K562 (cell line): ENCODE results near the gene MRPL16. TPM values are rescaled to one million over a fixed set of nuclear protein-coding genes. Genes with fewer than 3 reads are reported as not detected.

ENCODE experiments used
- ATAC-seq: fragments of 200-7000 bp; cut with Tn5 transposase; 3 replicates; pipeline ENCODE4 v1.9.1; 2020; ENCODE audit warnings: moderate library complexity
- BruUV-seq: library from RNA; stranded (reverse); fragments of 400-500 nt; replicated peaks from 2 replicates; lab custom pipeline; 2021; lab: Mats Ljungman, UMichigan
- CTCF ChIA-PET: fragments of 300-600 bp; formaldehyde crosslinking; extraction: SDS; loops from one replicate; lab custom pipeline; 2021; ENCODE audit warnings: low intra/inter-chr PET ratio; lab: Yijun Ruan, JAX
- POLR2A ChIA-PET: fragments of 300-600, 350-650 bp; sonication (Branson Sonifier 250); formaldehyde crosslinking; extraction: SDS; loops from one replicate; lab custom pipeline; 2021; ENCODE audit warnings: antibody characterized with exemption, inconsistent platforms; lab: Yijun Ruan, JAX
- DNase-seq, 4 experiments: peaks; one replicate each; pipeline versions ENCODE4 v3.0.0 to v3.0.0-alpha.2; 2011 to 2018; ENCODE audit warnings: low spot score in 3 of 4, mixed read lengths in 3 of 4; ENCODE audit errors: extremely low read depth in 1 of 4
- FAIRE-seq: peaks from 2 replicates; lab custom pipeline; 2011; peaks lifted over from hg19 to GRCh38; lab: Jason Lieb, UNC
- H2AFZ ChIP-seq: 2 replicates; pipeline ENCODE4 v1.6.0; 2011; ENCODE audit warnings: low read depth, low read length, control low read depth, inconsistent platforms
- H3K27ac ChIP-seq: fragments of 200-600 bp; 3 replicates; pipeline ENCODE4 v1.8.0; 2011; ENCODE audit warnings: low read depth, mild to moderate bottlenecking, control low read depth, inconsistent platforms, low read length, moderate library complexity, mixed read lengths; ENCODE audit errors: extremely low read depth
- H3K27me3 ChIP-seq, 2 experiments: fragments of 300-600 bp in 1 of 2; 2 replicates in 1 of 2; 3 replicates in 1 of 2; pipeline versions ENCODE4 v1.6.0 to v1.8.0; 2011; ENCODE audit warnings: inconsistent platforms in 2 of 2, low read length in 2 of 2, mild to moderate bottlenecking in 1 of 2, mixed read lengths in 1 of 2, moderate library complexity in 1 of 2; ENCODE audit not compliant: control insufficient read depth in 2 of 2, insufficient read depth in 2 of 2
- H3K36me3 ChIP-seq: fragments of 300-600 bp; 3 replicates; pipeline ENCODE4 v1.8.0; 2011; ENCODE audit warnings: mild to moderate bottlenecking, low read length, inconsistent platforms; ENCODE audit not compliant: control insufficient read depth, insufficient read depth
- H3K4me1 ChIP-seq, 2 experiments: fragments of 200-600 bp in 1 of 2; replicated peaks in 1 of 2; 2 replicates in 1 of 2; 3 replicates in 1 of 2; pipeline versions ENCODE4 v1.5.1 to v1.8.0; 2011; ENCODE audit warnings: inconsistent platforms in 2 of 2, low read length in 2 of 2, mild to moderate bottlenecking in 1 of 2, mixed read lengths in 1 of 2, moderate library complexity in 1 of 2; ENCODE audit not compliant: control insufficient read depth in 2 of 2, insufficient read depth in 2 of 2
- H3K4me2 ChIP-seq: 2 replicates; pipeline ENCODE4 v1.6.1; 2011; ENCODE audit warnings: low read length, control low read depth, inconsistent platforms, mixed read lengths; ENCODE audit not compliant: insufficient read depth
- H3K4me3 ChIP-seq: fragments of 200-600 bp; sonication (generic), shearing (Covaris generic); 2 replicates; pipeline ENCODE4 v1.5.1; 2016; ENCODE audit warnings: control low read depth, inconsistent platforms
- H3K79me2 ChIP-seq: fragments of 200-600 bp; 3 replicates; pipeline ENCODE4 v1.8.0; 2011; ENCODE audit warnings: low read length, inconsistent platforms; ENCODE audit not compliant: control insufficient read depth, insufficient read depth
- H3K9ac ChIP-seq, 2 experiments: 2 replicates each; pipeline versions ENCODE4 v1.6.0 to v1.6.1; 2011; ENCODE audit warnings: low read depth in 2 of 2, low read length in 2 of 2, control low read depth in 1 of 2, inconsistent platforms in 1 of 2, mild to moderate bottlenecking in 1 of 2, mixed read lengths in 1 of 2; ENCODE audit not compliant: insufficient read depth in 1 of 2
- H3K9me1 ChIP-seq: one replicate; pipeline ENCODE4 v1.6.0; 2011; ENCODE audit warnings: inconsistent platforms, mild to moderate bottlenecking, low read length, moderate library complexity; ENCODE audit not compliant: control insufficient read depth, insufficient read depth
- H3K9me3 ChIP-seq: replicated peaks from 2 replicates; pipeline ENCODE4 v1.5.1; 2011; ENCODE audit warnings: low read depth, low read length, inconsistent platforms; ENCODE audit not compliant: control insufficient read depth, insufficient read depth
- H4K20me1 ChIP-seq: replicated peaks from 2 replicates; pipeline ENCODE4 v1.6.1; 2011; ENCODE audit warnings: low read length, inconsistent platforms, mixed read lengths; ENCODE audit not compliant: control insufficient read depth, insufficient read depth
- ARID1B ChIP-seq: fragments of 450-650 bp; IDR thresholded peaks from 2 replicates; pipeline ENCODE4 v1.6.1; 2016; ENCODE audit warnings: antibody characterized with exemption, mild to moderate bottlenecking, inconsistent platforms
- ESRRB ChIP-seq: fragments of 250-450 bp; sonication (Bioruptor Pico); IDR thresholded peaks from 2 replicates; pipeline ENCODE4 v1.5.0; 2020; ENCODE audit warnings: mild to moderate bottlenecking, moderate library complexity, borderline replicate concordance
- HMG20A ChIP-seq: fragments of 450-650 bp; formaldehyde crosslinking; conservative IDR thresholded peaks from 2 replicates; pipeline ENCODE4 v1.4.0; 2020; ENCODE audit warnings: mild to moderate bottlenecking, mixed read lengths
- KDM5B ChIP-seq: fragments of 200-600 bp; sonication (generic); IDR thresholded peaks from 2 replicates; pipeline ENCODE4 v1.6.1; 2012; ENCODE audit warnings: low read depth, mild to moderate bottlenecking, moderate library complexity, low read length, control low read depth, inconsistent platforms; ENCODE audit not compliant: insufficient replicate concordance
- LEF1 ChIP-seq: fragments of 450-650 bp; IDR thresholded peaks from 2 replicates; pipeline ENCODE4 v1.6.1; 2016; ENCODE audit warnings: mild to moderate bottlenecking
- NFYB ChIP-seq: IDR thresholded peaks from 2 replicates; pipeline ENCODE4 v1.6.1; 2011; ENCODE audit warnings: mild to moderate bottlenecking, moderate library complexity; ENCODE audit not compliant: insufficient read length; ENCODE audit errors: extremely low read depth
- PHF20 ChIP-seq: fragments of 450-650 bp; IDR thresholded peaks from 2 replicates; pipeline ENCODE4 v1.6.1; 2018; ENCODE audit not compliant: partially characterized antibody
- RCOR1 ChIP-seq, 2 experiments: IDR thresholded peaks; 2 replicates each; pipeline ENCODE4 v1.6.1; 2012; ENCODE audit warnings: low read depth in 2 of 2, low read length in 2 of 2, borderline replicate concordance in 1 of 2, improper control_type of control experiment in 1 of 2
- ZNF140 ChIP-seq: fragments of 250-450 bp; sonication (Bioruptor Pico); IDR thresholded peaks from 2 replicates; pipeline ENCODE4 v1.8.0; 2021; ENCODE audit warnings: moderate library complexity, mild to moderate bottlenecking, inconsistent platforms
- ZNF253 ChIP-seq: fragments of 250-450 bp; sonication (Bioruptor Pico); conservative IDR thresholded peaks from 2 replicates; pipeline ENCODE4 v1.6.1; 2021; ENCODE audit warnings: mild to moderate bottlenecking
- ZNF668 ChIP-seq: fragments of 250-450 bp; sonication (Bioruptor Pico); IDR thresholded peaks from 2 replicates; pipeline ENCODE4 v1.8.0; 2022; ENCODE audit warnings: mild to moderate bottlenecking, inconsistent platforms
- ZNF780A ChIP-seq: fragments of 250-450 bp; sonication (Bioruptor Pico); IDR thresholded peaks from 2 replicates; pipeline ENCODE4 v1.5.0; 2021; ENCODE audit warnings: mild to moderate bottlenecking
- WGBS: fragments of 100-300 bp; shearing (Covaris generic); methylation state at CpG from one replicate; pipeline ENCODE4 v1.1.6; 2016; ENCODE audit warnings: low coverage, mixed read lengths; ENCODE audit not compliant: insufficient coverage; ENCODE audit errors: missing lambda C conversion rate; 5-methylcytosine and 5-hydroxymethylcytosine counted together
- in situ Hi-C: fragments of 300-500 bp; cut with MboI; formaldehyde crosslinking; loops from 4 replicates; pipeline ENCODE4 v1.15.0; 2018; ENCODE audit warnings: inconsistent platforms, mixed read lengths
- intact Hi-C: fragments of 100-400 bp; cut with micrococcal nuclease; formaldehyde crosslinking; loops from 2 replicates; pipeline ENCODE4 v1.14.2; 2022
- polyA plus RNA-seq, 8 experiments: library from polyadenylated mRNA; depleted of rRNA in 4 of 8; stranded (reverse) in 5 of 8; unstranded in 3 of 8; fragments of >200 nt; fragmentation: Nextera tagmentation in 2 of 8; fragmentation: Illumina TruSeq in 1 of 8; extraction: Ambion mirVana in 2 of 8; extraction: Trizol in 1 of 8; gene quantifications; 2 replicates each; pipeline versions ENCODE4 v1.2.1 to v1.2.3, GENCODE V29; 2011 to 2014; ENCODE audit warnings: inconsistent platforms in 1 of 8, missing spikeins in 1 of 8
- total RNA-seq, 7 experiments: library from RNA; depleted of rRNA in 6 of 7; stranded (reverse); fragments of >200 nt in 6 of 7; fragmentation: Illumina TruSeq in 2 of 7; extraction: Trizol in 2 of 7; gene quantifications; 2 replicates each; pipeline versions ENCODE4 v1.2.1 to v1.2.3, GENCODE V29; 2011 to 2021; ENCODE audit warnings: low replicate concordance in 1 of 7
- TF ChIP-seq, protein P1 (sequence below): fragments of 450-650 bp; formaldehyde crosslinking; IDR thresholded peaks from 2 replicates; pipeline ENCODE4 v1.4.0; 2022; ENCODE audit warnings: missing genetic modification characterization
- TF ChIP-seq, protein P2 (sequence below): sonication (generic); formaldehyde crosslinking; IDR thresholded peaks from 2 replicates; pipeline ENCODE4 v1.8.1; 2022; ENCODE audit warnings: missing genetic modification reagents

MRPL16 gene
- total and polyA plus RNA-seq, 9 of the 15 experiments (the other 6 are each of a cell fraction or from before 2014, with no cell fraction given): 63.3 to 209 (median 157) TPM

DNA sequence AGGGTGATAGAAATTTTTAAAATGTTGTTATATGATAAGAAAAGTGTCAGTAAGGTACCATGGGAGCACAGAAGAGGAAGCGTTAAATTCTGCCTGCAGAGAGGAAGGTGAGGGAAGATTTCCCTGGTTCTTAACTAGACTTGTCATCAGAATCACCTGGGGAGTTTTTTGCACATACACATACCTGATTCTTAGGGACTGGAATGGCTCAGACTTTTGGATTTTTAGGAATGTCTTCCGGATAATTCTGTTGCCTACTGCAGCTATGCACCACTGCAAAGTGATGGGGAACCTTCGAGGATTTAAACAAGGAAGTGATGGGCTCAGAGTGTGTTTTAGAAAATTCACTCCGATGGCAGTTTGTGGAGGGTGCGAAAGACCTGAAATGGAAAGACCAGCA, 33.5 kb downstream of the MRPL16 start:
- POLR2A ChIA-PET: interaction anchor here (2.7 kb wide), 1 partner anchor 10 kb away, joined by 10 read pairs; no protein-coding TSS in a partner anchor

More for the DNA sequence above, 33.5 kb downstream of the MRPL16 start:
- Histone ChIP-seq H4K20me1 (peaks cover 4% of the 10 kb centered on the region; the same call in 1 of the 2 replicates), H3K9me3 (no peaks in the 10 kb centered on the region), H2AFZ (no peak overlapping the region), H3K9ac (no peak overlapping the region), H3K36me3 (peaks cover 70% of the 10 kb centered on the region), H3K4me1 (peaks cover 1 to 5% of the 10 kb centered on the region in 2 experiments; a peak in 3 of 5 replicates), H3K27me3 (no peaks in the 10 kb centered on the region), H3K79me2 (peaks cover 9% of the 10 kb centered on the region; the same call in 2 of the 3 replicates), H3K4me3 (no peak overlapping the region), H3K9me1 (no peaks in the 10 kb centered on the region), H3K27ac (no peak overlapping the region)
- BruUV-seq: no TSS peak
- in situ Hi-C loops: no loop called here
- FAIRE-seq (no peak), ATAC-seq (no peak)
- CTCF ChIA-PET: no interaction called here
- 87% methylated on average over 5 of the region's 5 CpGs for WGBS
- TF ChIP-seq, protein P1, sequence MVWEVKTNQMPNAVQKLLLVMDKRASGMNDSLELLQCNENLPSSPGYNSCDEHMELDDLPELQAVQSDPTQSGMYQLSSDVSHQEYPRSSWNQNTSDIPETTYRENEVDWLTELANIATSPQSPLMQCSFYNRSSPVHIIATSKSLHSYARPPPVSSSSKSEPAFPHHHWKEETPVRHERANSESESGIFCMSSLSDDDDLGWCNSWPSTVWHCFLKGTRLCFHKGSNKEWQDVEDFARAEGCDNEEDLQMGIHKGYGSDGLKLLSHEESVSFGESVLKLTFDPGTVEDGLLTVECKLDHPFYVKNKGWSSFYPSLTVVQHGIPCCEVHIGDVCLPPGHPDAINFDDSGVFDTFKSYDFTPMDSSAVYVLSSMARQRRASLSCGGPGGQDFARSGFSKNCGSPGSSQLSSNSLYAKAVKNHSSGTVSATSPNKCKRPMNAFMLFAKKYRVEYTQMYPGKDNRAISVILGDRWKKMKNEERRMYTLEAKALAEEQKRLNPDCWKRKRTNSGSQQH: no peak
- no peak for TF ChIP-seq PHF20
- no peak for TF ChIP-seq KDM5B
- TF ChIP-seq LEF1: no peak
- no peak for TF ChIP-seq NFYB
- no peak for TF ChIP-seq ZNF140 (CRISPR knock-in tag)
- no peak for TF ChIP-seq HMG20A
- no peak for TF ChIP-seq ARID1B
- no peak for TF ChIP-seq ZNF780A (CRISPR knock-in tag)
- TF ChIP-seq RCOR1 (IDR thresholded peaks at IDR 0.05; ENCODE audit: borderline replicate concordance in 1 of 2, low read depth in 2 of 2, low read length in 2 of 2): no peak
- TF ChIP-seq, protein P2, sequence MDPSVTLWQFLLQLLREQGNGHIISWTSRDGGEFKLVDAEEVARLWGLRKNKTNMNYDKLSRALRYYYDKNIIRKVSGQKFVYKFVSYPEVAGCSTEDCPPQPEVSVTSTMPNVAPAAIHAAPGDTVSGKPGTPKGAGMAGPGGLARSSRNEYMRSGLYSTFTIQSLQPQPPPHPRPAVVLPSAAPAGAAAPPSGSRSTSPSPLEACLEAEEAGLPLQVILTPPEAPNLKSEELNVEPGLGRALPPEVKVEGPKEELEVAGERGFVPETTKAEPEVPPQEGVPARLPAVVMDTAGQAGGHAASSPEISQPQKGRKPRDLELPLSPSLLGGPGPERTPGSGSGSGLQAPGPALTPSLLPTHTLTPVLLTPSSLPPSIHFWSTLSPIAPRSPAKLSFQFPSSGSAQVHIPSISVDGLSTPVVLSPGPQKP (CRISPR knock-in tag): no peak
- no peak for TF ChIP-seq ESRRB (CRISPR knock-in tag)
- TF ChIP-seq ZNF668 (CRISPR knock-in tag): no peak
- TF ChIP-seq ZNF253 (CRISPR knock-in tag): no peak
- TF ChIP-seq, all 486 proteins: peak for 0
- intact Hi-C loops: no loop called here
- no peak overlapping the region for H3K4me2 ChIP-seq
- no peak for DNase-seq
